Prostate gland (tissue), 2 donors: Measurements from ENCODE around the gene ANKRD55. TPM values are rescaled to one million over a fixed set of nuclear protein-coding genes. Genes with fewer than 3 reads are reported as not detected.

ENCODE experiments used
- DNase-seq: peaks from one replicate; pipeline ENCODE4 v3.0.0-alpha.2; 2019; ENCODE audit warnings: low spot score
- H3K27ac ChIP-seq, 2 donors: fragments of 200-600 bp; sonication (generic); 2 replicates each; pipeline ENCODE4 v1.5.1; 2017 to 2019
- H3K27me3 ChIP-seq: fragments of 200-600 bp; sonication (generic); replicated peaks from 2 replicates; pipeline ENCODE4 v1.5.1; 2019; ENCODE audit not compliant: insufficient read depth
- H3K36me3 ChIP-seq, 2 donors: fragments of 200-600 bp; sonication (generic); 1 replicate in 1 of 2; 2 replicates in 1 of 2; pipeline versions ENCODE4 v1.5.1 to v1.8.1; 2017 to 2019
- H3K4me1 ChIP-seq: fragments of 200-600 bp; sonication (generic); replicated peaks from 2 replicates; pipeline ENCODE4 v1.5.1; 2019
- H3K4me3 ChIP-seq, 2 donors: fragments of 200-600 bp; sonication (generic); 2 replicates each; pipeline ENCODE4 v1.5.1; 2017 to 2019
- H3K9me3 ChIP-seq: fragments of 200-600 bp; sonication (generic); 2 replicates; pipeline ENCODE4 v1.5.1; 2017
- POLR2A ChIP-seq: fragments of 450-650 bp; IDR thresholded peaks from one replicate; pipeline ENCODE4 v1.6.1; 2016; ENCODE audit warnings: antibody characterized with exemption, mild to moderate bottlenecking
- POLR2AphosphoS5 ChIP-seq: sonication (generic); formaldehyde crosslinking; IDR thresholded peaks from one replicate; pipeline ENCODE4 v1.6.1; 2017; ENCODE audit warnings: antibody characterized with exemption
- WGBS: methylation state at CpG from one replicate; pipeline ENCODE4 v1.1.5; 2018; 5-methylcytosine and 5-hydroxymethylcytosine counted together
- intact Hi-C: fragments of 100-400 bp; cut with DNase I; formaldehyde crosslinking; loops from one replicate; pipeline ENCODE4 v1.14.2; 2022
- total RNA-seq, 2 donors: library from RNA; depleted of rRNA; stranded (reverse); fragments of >200 nt; gene quantifications; one replicate each; pipeline ENCODE4 v1.1.0, GENCODE V29; 2016
- TF ChIP-seq, protein P1 (sequence below), 4 experiments: fragments of 200-600 bp in 2 of 4; fragments of 450-650 bp in 2 of 4; sonication (generic) in 2 of 4; IDR thresholded peaks; 1 replicate in 3 of 4; 2 replicates in 1 of 4; pipeline ENCODE4 v1.5.1; 2016 to 2019; ENCODE audit warnings: antibody characterized with exemption in 4 of 4, mild to moderate bottlenecking in 2 of 4, moderate library complexity in 2 of 4

Gene ANKRD55
- total RNA-seq, 2 donors from 2014 or later, result 1.1 TPM; not detected in 1

DNA sequence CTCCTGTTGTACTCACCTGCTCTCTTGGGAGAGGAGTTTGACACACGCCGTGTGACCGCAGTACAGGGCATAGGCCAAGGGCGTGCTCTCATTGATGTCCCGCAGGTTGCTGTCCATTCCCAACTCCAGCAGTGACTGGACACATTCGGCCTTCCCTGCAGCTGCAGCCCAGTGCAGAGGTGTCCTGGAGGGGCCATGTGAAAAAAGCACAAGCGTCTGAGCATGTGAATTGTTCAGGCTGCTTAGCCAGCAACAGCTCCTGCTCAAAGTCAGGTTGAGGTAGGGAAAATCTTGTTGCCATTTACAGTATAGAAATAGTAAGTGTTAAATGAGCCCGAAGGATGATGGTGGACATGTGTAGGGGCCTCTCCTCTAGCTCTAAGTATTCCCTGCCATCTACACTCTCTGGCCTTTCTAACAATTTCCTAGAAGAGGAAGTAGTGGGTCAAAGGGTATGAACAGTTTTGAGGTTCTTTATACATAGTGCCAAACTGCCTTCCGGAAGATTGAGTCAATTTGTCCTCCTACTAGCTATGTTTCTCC, 116.5 kb downstream of the ANKRD55 start:
- no peaks in the 10 kb centered on the region for H3K9me3 ChIP-seq
- 88% methylated on average over 9 of the region's 9 CpGs for WGBS
- H3K4me1 ChIP-seq, result no peaks in the 10 kb centered on the region
- no peak for DNase-seq
- TF ChIP-seq, protein P1, sequence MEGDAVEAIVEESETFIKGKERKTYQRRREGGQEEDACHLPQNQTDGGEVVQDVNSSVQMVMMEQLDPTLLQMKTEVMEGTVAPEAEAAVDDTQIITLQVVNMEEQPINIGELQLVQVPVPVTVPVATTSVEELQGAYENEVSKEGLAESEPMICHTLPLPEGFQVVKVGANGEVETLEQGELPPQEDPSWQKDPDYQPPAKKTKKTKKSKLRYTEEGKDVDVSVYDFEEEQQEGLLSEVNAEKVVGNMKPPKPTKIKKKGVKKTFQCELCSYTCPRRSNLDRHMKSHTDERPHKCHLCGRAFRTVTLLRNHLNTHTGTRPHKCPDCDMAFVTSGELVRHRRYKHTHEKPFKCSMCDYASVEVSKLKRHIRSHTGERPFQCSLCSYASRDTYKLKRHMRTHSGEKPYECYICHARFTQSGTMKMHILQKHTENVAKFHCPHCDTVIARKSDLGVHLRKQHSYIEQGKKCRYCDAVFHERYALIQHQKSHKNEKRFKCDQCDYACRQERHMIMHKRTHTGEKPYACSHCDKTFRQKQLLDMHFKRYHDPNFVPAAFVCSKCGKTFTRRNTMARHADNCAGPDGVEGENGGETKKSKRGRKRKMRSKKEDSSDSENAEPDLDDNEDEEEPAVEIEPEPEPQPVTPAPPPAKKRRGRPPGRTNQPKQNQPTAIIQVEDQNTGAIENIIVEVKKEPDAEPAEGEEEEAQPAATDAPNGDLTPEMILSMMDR (IDR thresholded peaks at IDR 0.05), result no peak
- TF ChIP-seq POLR2AphosphoS5 (no peak), POLR2A (no peak)
- no peak overlapping the region for H3K4me3 ChIP-seq
- H3K36me3 ChIP-seq, result no peaks in the 10 kb centered on the region
- no peak overlapping the region for H3K27ac ChIP-seq
- H3K27me3 ChIP-seq, result no peaks in the 10 kb centered on the region
- intact Hi-C loops, result no loop called here

DNA sequence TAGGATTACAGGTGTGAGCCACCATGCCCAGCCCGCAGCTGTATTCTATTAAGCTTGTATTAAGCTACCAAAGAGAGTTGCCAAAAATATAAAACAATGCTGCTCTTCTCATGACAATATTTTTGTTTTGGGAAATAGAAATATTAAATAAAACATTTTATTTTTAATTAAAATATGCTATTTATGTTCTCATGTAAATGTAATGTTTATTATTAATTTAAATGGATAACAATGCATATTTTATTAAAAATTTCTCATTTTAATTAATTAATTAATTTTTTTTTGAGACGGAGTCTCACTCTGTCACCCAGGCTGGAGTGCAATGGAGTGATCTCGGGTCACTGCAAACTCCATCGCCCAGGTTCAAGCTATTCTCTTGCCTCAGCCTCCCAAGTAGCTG, 117.5 kb downstream of the ANKRD55 start:
- Histone ChIP-seq H3K27ac (no peak overlapping the region), H3K27me3 (no peaks in the 10 kb centered on the region), H3K36me3 (no peaks in the 10 kb centered on the region), H3K4me3 (no peak overlapping the region), H3K4me1 (no peaks in the 10 kb centered on the region), H3K9me3 (no peaks in the 10 kb centered on the region)
- TF ChIP-seq, protein P1 (IDR thresholded peaks at IDR 0.05), result no peak
- TF ChIP-seq POLR2AphosphoS5 (no peak), POLR2A (no peak)
- no peak for DNase-seq
- intact Hi-C loops, result no loop called here
- WGBS, result 94% methylated on average over 4 of the region's 4 CpGs

DNA sequence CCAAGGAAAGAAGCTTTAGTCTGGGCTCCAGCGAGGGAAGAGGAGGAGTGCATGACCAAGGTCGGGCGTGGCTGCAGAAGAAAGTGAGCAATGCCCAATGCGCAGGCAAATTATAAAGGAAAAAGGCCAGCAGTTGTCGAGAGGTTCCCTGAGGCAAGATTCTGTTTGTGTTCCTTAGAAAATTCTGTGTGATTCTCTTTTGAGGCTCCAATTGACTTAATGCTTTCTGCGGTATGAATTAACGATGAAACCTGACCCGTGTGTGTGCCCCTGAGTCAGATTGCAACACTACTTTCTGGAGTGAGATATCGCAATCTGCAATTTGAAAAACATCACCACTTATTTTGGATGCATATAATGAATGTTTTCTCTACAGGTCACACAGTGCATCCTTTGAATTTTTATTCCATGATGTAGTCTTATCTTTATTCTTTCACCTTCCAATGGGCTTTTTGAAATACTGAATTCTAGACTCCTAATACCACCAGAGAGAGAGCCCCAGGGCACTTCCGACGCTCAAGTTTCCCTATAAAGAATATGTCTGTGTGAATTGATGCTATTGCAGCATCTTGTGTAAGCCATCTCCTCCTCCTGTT, 120.5 kb downstream of the ANKRD55 start:
- peak; percentile 20 for DNase-seq
- intact Hi-C loops, result no loop called here

GRCh38 chr5:56111404-56111781, 121.7 kb downstream of the ANKRD55 start:
- intact Hi-C loops, result no loop called here
- TF ChIP-seq, protein P1 (IDR thresholded peaks at IDR 0.05), result no peak
- TF ChIP-seq POLR2A, result no peak
- no peak for TF ChIP-seq POLR2AphosphoS5
- no peak for DNase-seq
- 95% methylated on average over 9 of the region's 9 CpGs for WGBS
- Histone ChIP-seq H3K27me3 (no peaks in the 10 kb centered on the region), H3K4me3 (no peak overlapping the region), H3K9me3 (no peaks in the 10 kb centered on the region), H3K27ac (no peak overlapping the region), H3K36me3 (no peaks in the 10 kb centered on the region), H3K4me1 (no peaks in the 10 kb centered on the region)

More for the DNA sequence above, 120.5 kb downstream of the ANKRD55 start:
- no peak overlapping the region for H3K4me3 ChIP-seq
- H3K27ac ChIP-seq, result no peak overlapping the region
- no peaks in the 10 kb centered on the region for H3K27me3 ChIP-seq
- H3K9me3 ChIP-seq, result no peaks in the 10 kb centered on the region
- no peaks in the 10 kb centered on the region for H3K36me3 ChIP-seq
- 51% methylated on average over 11 of the region's 11 CpGs for WGBS
- TF ChIP-seq POLR2AphosphoS5 (peak; percentile 18), POLR2A (no peak)
- TF ChIP-seq, protein P1 (IDR thresholded peaks at IDR 0.05), result no peak
- no peaks in the 10 kb centered on the region for H3K4me1 ChIP-seq
